GM12865 (cell line): Measurements from ENCODE around the gene IL18RAP.

Experiments
- DNase-seq: peaks from one replicate; pipeline ENCODE4 v3.0.0; 2010; ENCODE audit warnings: low read depth
- H3K4me3 ChIP-seq: 2 replicates; pipeline ENCODE4 v1.5.1; 2011; ENCODE audit warnings: mild to moderate bottlenecking, low read depth, low read length, control low read depth
- TF ChIP-seq, protein P1 (sequence below): IDR thresholded peaks from 2 replicates; pipeline ENCODE4 v1.5.1; 2011; ENCODE audit warnings: low read length, control low read depth, low read depth, inconsistent platforms; ENCODE audit not compliant: insufficient read depth; ENCODE audit errors: missing control alignments

The IL18RAP gene

DNA sequence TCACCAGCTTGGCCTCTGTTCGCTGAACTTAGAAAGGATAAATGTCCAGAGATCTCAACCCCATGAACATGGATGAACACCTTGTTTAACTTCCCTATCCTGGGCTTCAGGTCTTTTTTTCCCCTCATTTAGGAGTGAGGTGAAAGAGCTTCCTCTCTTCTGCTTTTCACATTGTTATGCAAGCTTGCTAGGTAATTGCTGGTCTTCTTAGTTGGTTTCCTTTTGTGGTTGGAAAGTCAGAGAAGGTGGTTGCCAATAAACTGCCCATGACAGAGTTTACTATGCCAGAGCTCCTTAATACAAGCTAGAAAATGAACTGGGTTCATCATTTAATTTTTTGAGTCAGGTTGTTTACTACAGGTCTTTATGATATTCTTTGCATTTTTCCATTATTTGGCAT, 66.7 kb downstream of the IL18RAP start:
- no peak for DNase-seq
- no peak overlapping the region for H3K4me3 ChIP-seq
- TF ChIP-seq, protein P1, sequence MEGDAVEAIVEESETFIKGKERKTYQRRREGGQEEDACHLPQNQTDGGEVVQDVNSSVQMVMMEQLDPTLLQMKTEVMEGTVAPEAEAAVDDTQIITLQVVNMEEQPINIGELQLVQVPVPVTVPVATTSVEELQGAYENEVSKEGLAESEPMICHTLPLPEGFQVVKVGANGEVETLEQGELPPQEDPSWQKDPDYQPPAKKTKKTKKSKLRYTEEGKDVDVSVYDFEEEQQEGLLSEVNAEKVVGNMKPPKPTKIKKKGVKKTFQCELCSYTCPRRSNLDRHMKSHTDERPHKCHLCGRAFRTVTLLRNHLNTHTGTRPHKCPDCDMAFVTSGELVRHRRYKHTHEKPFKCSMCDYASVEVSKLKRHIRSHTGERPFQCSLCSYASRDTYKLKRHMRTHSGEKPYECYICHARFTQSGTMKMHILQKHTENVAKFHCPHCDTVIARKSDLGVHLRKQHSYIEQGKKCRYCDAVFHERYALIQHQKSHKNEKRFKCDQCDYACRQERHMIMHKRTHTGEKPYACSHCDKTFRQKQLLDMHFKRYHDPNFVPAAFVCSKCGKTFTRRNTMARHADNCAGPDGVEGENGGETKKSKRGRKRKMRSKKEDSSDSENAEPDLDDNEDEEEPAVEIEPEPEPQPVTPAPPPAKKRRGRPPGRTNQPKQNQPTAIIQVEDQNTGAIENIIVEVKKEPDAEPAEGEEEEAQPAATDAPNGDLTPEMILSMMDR: no peak

DNA sequence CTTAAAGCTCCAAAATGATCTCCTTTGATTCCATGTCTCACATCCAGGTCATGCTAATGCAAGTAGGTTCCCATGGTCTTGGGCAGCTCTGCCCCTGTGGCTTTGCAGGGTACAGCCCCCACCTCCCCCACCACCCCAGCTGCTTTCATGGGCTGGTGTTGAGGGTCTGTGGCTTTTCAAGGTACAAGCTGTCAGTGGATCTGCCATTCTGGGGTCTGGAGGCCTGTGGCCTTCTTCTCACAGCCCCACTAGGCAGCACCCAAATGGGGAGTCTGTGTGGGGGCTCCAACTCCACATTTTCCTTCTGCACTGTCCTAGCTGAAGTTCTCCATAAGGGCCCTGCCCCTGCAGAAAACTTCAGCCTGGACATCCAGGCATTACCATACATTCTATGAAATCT, 69.0 kb downstream of the IL18RAP start:
- TF ChIP-seq, protein P1: no peak
- H3K4me3 ChIP-seq: no peak overlapping the region
- DNase-seq: no peak

DNA sequence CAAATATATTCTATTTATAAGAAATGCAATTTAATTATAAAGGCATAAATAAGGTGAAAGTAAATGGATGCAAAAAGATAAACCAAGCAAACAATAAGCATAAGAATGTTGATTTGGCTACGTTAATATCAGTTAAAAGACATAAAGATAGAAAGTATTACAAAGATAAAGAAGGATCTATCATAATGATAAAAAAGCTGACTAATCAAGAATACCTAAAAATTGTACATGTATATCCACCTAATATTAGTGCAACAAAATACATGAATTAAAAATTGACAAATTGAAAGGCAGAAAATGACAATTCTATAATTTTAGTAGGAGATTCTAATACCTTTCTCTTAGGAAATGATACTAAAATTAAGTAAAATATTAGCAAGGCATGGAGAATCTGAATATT, 71.6 kb downstream of the IL18RAP start:
- TF ChIP-seq, protein P1: no peak
- no peak for DNase-seq
- H3K4me3 ChIP-seq: no peak overlapping the region

DNA sequence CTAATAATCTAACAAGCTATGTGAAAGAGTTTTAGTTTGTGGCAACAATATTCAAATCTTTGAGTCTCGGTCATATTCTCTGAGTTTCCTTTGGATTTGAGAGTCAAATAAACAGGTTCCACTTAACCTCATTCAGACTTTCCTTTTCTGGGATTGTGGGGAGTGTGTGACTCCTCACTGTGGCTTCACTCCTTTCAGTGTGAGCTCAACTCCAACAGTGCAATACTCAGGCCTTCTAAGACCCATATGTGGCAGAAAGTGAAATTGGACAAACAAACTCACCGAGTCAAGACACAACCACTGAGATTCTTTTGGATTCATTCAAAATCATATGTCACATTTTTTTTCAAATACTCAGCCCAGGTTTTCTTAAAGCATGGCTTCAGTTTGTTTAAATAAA, 75.5 kb downstream of the IL18RAP start:
- TF ChIP-seq, protein P1: no peak
- no peak overlapping the region for H3K4me3 ChIP-seq
- peak; percentile 50 for DNase-seq

DNA sequence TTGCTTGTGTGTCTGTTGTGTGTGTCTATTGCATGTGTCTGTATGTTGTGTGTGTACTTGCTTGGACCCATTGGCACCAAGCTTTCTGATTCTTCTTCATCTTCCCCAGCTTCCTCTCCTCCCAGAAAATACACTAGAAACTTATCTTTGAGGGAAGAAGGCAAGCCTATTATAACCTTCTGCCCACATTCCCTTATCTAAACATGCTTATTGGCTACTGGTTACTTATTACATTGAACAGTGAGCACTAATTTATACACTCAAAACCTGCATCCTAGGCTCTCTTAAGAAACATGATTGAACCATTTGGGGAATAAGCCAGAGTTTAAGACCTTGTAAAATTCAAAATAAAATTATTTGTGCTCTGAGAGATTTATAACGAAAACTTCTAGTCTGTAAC, 76.6 kb downstream of the IL18RAP start:
- H3K4me3 ChIP-seq: no peak overlapping the region
- TF ChIP-seq, protein P1: no peak
- DNase-seq: no peak
